HG03354 (cell line): ENCODE results near the gene JAKMIP1.

Experiments
- ATAC-seq: cut with Tn5 transposase; IDR thresholded peaks from one replicate; pipeline ENCODE4 v1.9.1; 2021; ENCODE audit warnings: mild to moderate bottlenecking; ENCODE audit not compliant: unreplicated experiment, poor library complexity, severe bottlenecking

JAKMIP1 gene

GRCh38 chr4:6205567-6205931 is 5.2 kb upstream of the JAKMIP1 start:
- ATAC-seq: no peak

- ATAC-seq: no peak
These were observed 4.7 kb upstream of the JAKMIP1 start for GRCh38 chr4:6204871-6205566.

GRCh38 chr4:6204098-6204497 is 3.7 kb upstream of the JAKMIP1 start:
- ATAC-seq: no peak

- ATAC-seq: no peak
These were observed 1.3 kb upstream of the JAKMIP1 start for GRCh38 chr4:6201580-6202091.

GRCh38 chr4:6200922-6201362 is 593 bp upstream of the JAKMIP1 start:
- peak; percentile 8 for ATAC-seq

GRCh38 chr4:6199422-6199921 is 877 bp downstream of the JAKMIP1 start:
- no peak for ATAC-seq

GRCh38 chr4:6198768-6199421 is 1.5 kb downstream of the JAKMIP1 start:
- ATAC-seq: no peak

GRCh38 chr4:6198278-6198677 is 2.1 kb downstream of the JAKMIP1 start:
- no peak for ATAC-seq

- no peak for ATAC-seq
These were observed 2.7 kb downstream of the JAKMIP1 start for GRCh38 chr4:6197433-6198174.

GRCh38 chr4:6196871-6197270 is 3.5 kb downstream of the JAKMIP1 start:
- no peak for ATAC-seq

GRCh38 chr4:6196324-6196723 is 4.0 kb downstream of the JAKMIP1 start:
- no peak for ATAC-seq

GRCh38 chr4:6195602-6196319 is 4.6 kb downstream of the JAKMIP1 start:
- ATAC-seq: no peak

- ATAC-seq: no peak
These were observed 5.7 kb downstream of the JAKMIP1 start for GRCh38 chr4:6194458-6195195.

GRCh38 chr4:6193399-6193798 is 7.0 kb downstream of the JAKMIP1 start:
- ATAC-seq: no peak

GRCh38 chr4:6192245-6192644 is 8.1 kb downstream of the JAKMIP1 start:
- ATAC-seq: no peak

- ATAC-seq: no peak
These were observed 8.8 kb downstream of the JAKMIP1 start for GRCh38 chr4:6191448-6192130.

GRCh38 chr4:6190486-6190885 is 9.9 kb downstream of the JAKMIP1 start:
- ATAC-seq: no peak

- no peak for ATAC-seq
These were observed 10.8 kb downstream of the JAKMIP1 start for GRCh38 chr4:6189511-6189910.
